Calu3 (cell line): ENCODE data around the gene PTPN12. TPM values are rescaled to one million over a fixed set of nuclear protein-coding genes. Genes with fewer than 3 reads are reported as not detected.
"Not testable (repeated sequence)": the region's sequence is repeated elsewhere in the genome, so short reads cannot be mapped to it uniquely, and the experiment has no call there.

Experiments
- BruUV-seq: library from RNA; stranded (reverse); fragments of 400-500 nt; replicated peaks from 2 replicates; lab custom pipeline; 2021; lab: Mats Ljungman, UMichigan
- CTCF ChIA-PET: fragments of 300-600 bp; sonication (Branson Sonifier 250); formaldehyde crosslinking; loops from one replicate; lab custom pipeline; 2022; ENCODE audit warnings: antibody characterized with exemption; lab: Charles Lee
- DNase-seq: peaks from one replicate; pipeline ENCODE4 v3.0.0; 2022
- H3K27ac Mint-ChIP-seq: one replicate; pipeline ENCODE4 v1.8.0; 2022; ENCODE audit warnings: mixed read lengths; ENCODE audit not compliant: unreplicated experiment
- H3K27me3 Mint-ChIP-seq: one replicate; pipeline ENCODE4 v1.8.0; 2022; ENCODE audit warnings: mixed read lengths; ENCODE audit not compliant: unreplicated experiment
- H3K36me3 Mint-ChIP-seq: one replicate; pipeline ENCODE4 v1.8.0; 2022; ENCODE audit warnings: mild to moderate bottlenecking, moderate library complexity, mixed read lengths; ENCODE audit not compliant: insufficient read depth, unreplicated experiment
- H3K4me1 Mint-ChIP-seq: one replicate; pipeline ENCODE4 v1.8.0; 2022; ENCODE audit warnings: mild to moderate bottlenecking, low read depth, mixed read lengths; ENCODE audit not compliant: unreplicated experiment
- H3K4me3 Mint-ChIP-seq: one replicate; pipeline ENCODE4 v1.8.0; 2022; ENCODE audit warnings: mild to moderate bottlenecking, low read depth, moderate library complexity, mixed read lengths; ENCODE audit not compliant: unreplicated experiment
- H3K9me3 Mint-ChIP-seq: one replicate; pipeline ENCODE4 v1.8.0; 2022; ENCODE audit warnings: low read depth, mixed read lengths; ENCODE audit not compliant: unreplicated experiment
- intact Hi-C: fragments of 100-400 bp; cut with micrococcal nuclease; formaldehyde crosslinking; loops from one replicate; pipeline ENCODE4 v1.10.0; 2022; ENCODE audit not compliant: unreplicated experiment
- total RNA-seq: library from RNA; stranded (reverse); gene quantifications from 2 replicates; pipeline ENCODE4 v1.2.3, GENCODE V29; 2022
- TF ChIP-seq, protein P1 (sequence below): fragments of 200-600 bp; IDR thresholded peaks from one replicate; pipeline ENCODE4 v1.8.0; 2022; ENCODE audit warnings: antibody characterized with exemption; ENCODE audit not compliant: unreplicated experiment

PTPN12 gene
- total RNA-seq, 1 experiment from 2014 or later: 61.2 TPM

DNA sequence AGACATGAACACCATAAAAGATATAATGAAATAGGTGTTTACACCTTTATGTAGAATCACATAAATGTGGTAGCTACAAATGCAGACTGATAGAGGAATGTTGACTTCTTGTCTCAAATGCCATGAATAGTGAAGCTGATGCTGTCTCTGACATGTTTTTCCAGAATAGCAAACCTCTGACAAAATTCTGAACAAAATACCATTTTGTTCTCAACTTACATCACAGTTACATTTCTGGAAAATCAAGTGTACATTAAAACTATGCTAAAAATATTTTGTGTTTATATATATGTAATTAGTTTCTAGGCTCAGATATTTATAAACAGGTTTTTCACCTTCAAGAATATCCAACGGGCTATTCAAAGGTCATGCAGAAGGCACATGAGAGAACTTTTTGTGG lies 16.8 kb upstream of the PTPN12 start:
- intact Hi-C loops: no loop called here
- CTCF ChIA-PET: interaction anchor here (1.0 kb wide), 1 partner anchor 8 kb away, joined by 3 read pairs; no protein-coding TSS in a partner anchor
- H3K27ac Mint-ChIP-seq: no peak overlapping the region

DNA sequence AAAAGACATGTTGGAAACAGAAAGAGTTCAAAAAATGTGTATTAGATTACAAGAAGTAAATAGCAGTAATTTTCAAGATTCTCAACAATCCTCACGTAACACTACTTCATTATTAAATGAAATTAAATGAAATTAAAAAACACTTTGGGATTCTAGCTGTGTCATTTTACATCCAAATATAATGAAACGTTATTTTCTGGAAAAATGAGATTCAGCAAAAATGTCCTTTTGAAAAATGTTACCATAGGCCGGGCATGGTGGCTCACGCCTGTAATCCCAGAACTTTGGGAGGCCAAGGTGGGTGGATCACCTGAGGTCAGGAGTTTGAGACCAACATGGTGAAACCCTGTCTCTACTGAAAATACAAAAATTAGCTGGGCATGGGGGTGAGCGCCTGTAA lies 15.6 kb upstream of the PTPN12 start:
- H3K27me3 Mint-ChIP-seq, H3K36me3 Mint-ChIP-seq, intact Hi-C loops, H3K4me1 Mint-ChIP-seq, H3K27ac Mint-ChIP-seq, H3K4me3 Mint-ChIP-seq, CTCF ChIA-PET, DNase-seq, H3K9me3 Mint-ChIP-seq, BruUV-seq: not testable (repeated sequence)

More for the DNA sequence above, 16.8 kb upstream of the PTPN12 start:
- no peak for DNase-seq
- TF ChIP-seq, protein P1, sequence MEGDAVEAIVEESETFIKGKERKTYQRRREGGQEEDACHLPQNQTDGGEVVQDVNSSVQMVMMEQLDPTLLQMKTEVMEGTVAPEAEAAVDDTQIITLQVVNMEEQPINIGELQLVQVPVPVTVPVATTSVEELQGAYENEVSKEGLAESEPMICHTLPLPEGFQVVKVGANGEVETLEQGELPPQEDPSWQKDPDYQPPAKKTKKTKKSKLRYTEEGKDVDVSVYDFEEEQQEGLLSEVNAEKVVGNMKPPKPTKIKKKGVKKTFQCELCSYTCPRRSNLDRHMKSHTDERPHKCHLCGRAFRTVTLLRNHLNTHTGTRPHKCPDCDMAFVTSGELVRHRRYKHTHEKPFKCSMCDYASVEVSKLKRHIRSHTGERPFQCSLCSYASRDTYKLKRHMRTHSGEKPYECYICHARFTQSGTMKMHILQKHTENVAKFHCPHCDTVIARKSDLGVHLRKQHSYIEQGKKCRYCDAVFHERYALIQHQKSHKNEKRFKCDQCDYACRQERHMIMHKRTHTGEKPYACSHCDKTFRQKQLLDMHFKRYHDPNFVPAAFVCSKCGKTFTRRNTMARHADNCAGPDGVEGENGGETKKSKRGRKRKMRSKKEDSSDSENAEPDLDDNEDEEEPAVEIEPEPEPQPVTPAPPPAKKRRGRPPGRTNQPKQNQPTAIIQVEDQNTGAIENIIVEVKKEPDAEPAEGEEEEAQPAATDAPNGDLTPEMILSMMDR: no peak
- H3K27me3 Mint-ChIP-seq: no peaks in the 10 kb centered on the region
- no peak overlapping the region for H3K4me3 Mint-ChIP-seq
- no peaks in the 10 kb centered on the region for H3K4me1 Mint-ChIP-seq
- no TSS peak for BruUV-seq
- no peaks in the 10 kb centered on the region for H3K9me3 Mint-ChIP-seq
- peaks cover 4% of the 10 kb centered on the region for H3K36me3 Mint-ChIP-seq

DNA sequence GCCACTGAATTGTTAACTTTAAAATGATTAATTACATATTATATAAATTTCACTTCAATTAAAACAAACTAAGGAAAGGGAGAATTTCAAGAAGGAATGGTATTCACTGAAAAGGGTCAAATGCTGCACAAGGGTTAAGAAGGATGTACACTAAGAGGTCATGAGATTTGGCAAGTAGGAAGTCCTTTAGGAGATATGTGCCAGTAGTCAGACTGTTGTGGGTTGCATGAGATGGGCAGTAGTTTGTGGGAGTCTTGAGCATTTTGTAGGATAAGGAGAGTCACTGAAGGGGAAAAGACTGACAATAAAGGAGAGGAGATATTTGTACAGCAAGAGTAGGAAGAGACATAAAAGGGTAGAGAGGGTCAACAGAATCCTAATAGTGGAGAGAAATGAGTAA lies 12.4 kb upstream of the PTPN12 start:
- TF ChIP-seq, protein P1: no peak
- CTCF ChIA-PET: no interaction called here
- no peaks in the 10 kb centered on the region for H3K4me1 Mint-ChIP-seq
- H3K9me3 Mint-ChIP-seq: no peaks in the 10 kb centered on the region
- no peaks in the 10 kb centered on the region for H3K27me3 Mint-ChIP-seq
- no peak overlapping the region for H3K4me3 Mint-ChIP-seq
- no TSS peak for BruUV-seq
- H3K27ac Mint-ChIP-seq: no peak overlapping the region
- H3K36me3 Mint-ChIP-seq: no peaks in the 10 kb centered on the region
- intact Hi-C loops: no loop called here
- no peak for DNase-seq

DNA sequence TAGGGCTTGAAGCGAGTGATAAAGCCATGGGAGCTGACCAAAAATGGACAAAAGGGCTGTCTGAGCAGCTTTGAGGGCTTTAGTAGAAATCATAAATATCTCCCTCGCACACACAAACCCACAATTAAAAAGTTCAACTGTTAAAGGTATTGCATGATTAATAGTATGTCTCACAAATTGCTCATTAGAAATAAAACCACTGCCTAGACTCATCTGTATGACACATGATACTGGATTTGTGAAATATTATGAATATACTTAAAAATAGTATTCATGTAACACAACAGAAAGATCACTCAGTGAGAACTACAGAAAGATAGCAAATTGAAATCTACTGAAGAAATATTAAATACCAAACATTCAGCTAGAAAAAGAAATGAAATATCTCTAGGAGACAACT lies 11.9 kb upstream of the PTPN12 start:
- no peaks in the 10 kb centered on the region for H3K9me3 Mint-ChIP-seq
- no TSS peak for BruUV-seq
- no peak overlapping the region for H3K4me3 Mint-ChIP-seq
- TF ChIP-seq, protein P1: no peak
- CTCF ChIA-PET: no interaction called here
- H3K27ac Mint-ChIP-seq: no peak overlapping the region
- no peaks in the 10 kb centered on the region for H3K36me3 Mint-ChIP-seq
- no peaks in the 10 kb centered on the region for H3K4me1 Mint-ChIP-seq
- intact Hi-C loops: no loop called here
- H3K27me3 Mint-ChIP-seq: no peaks in the 10 kb centered on the region
- DNase-seq: no peak

DNA sequence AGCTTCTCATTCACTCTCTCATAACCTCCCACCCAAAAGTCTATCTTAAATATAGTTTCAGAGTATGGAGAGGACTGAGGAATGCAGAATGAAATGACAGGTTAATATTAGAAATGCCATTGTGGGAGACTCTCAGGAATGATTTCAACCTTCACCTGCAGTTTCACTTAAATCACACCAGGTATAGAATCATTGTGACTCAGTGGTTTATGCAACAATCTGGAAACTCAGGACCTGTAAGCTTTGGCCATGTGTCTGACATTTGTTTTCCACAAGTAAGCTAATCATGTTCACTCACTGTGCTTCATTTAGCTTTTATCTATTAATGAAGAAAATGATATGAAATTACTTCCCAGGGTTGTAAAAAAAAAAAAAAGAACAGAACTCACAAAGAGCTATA lies 8.7 kb upstream of the PTPN12 start:
- H3K4me3 Mint-ChIP-seq: no peak overlapping the region
- DNase-seq: no peak
- no TSS peak for BruUV-seq
- no peaks in the 10 kb centered on the region for H3K27me3 Mint-ChIP-seq
- H3K4me1 Mint-ChIP-seq: no peaks in the 10 kb centered on the region
- H3K9me3 Mint-ChIP-seq: no peaks in the 10 kb centered on the region
- CTCF ChIA-PET: interaction anchor here (1.0 kb wide), 1 partner anchor 8 kb away, joined by 3 read pairs; no protein-coding TSS in a partner anchor
- H3K27ac Mint-ChIP-seq: no peak overlapping the region
- TF ChIP-seq, protein P1: no peak
- no peaks in the 10 kb centered on the region for H3K36me3 Mint-ChIP-seq
- intact Hi-C loops: no loop called here
